ENCODE measurements around the gene HSPA12B. TPM values are rescaled to one million over a fixed set of nuclear protein-coding genes. Genes with fewer than 3 reads are reported as not detected.
A peak's percentile ranks its signal among the peaks of the same experiment; 100 is the strongest.

The HSPA12B gene
- total and polyA plus RNA-seq, 2 of the 13 experiments (the other 11 are each of a cell fraction or from before 2014, with no cell fraction given), result 0.01 TPM; not detected in 1

DNA sequence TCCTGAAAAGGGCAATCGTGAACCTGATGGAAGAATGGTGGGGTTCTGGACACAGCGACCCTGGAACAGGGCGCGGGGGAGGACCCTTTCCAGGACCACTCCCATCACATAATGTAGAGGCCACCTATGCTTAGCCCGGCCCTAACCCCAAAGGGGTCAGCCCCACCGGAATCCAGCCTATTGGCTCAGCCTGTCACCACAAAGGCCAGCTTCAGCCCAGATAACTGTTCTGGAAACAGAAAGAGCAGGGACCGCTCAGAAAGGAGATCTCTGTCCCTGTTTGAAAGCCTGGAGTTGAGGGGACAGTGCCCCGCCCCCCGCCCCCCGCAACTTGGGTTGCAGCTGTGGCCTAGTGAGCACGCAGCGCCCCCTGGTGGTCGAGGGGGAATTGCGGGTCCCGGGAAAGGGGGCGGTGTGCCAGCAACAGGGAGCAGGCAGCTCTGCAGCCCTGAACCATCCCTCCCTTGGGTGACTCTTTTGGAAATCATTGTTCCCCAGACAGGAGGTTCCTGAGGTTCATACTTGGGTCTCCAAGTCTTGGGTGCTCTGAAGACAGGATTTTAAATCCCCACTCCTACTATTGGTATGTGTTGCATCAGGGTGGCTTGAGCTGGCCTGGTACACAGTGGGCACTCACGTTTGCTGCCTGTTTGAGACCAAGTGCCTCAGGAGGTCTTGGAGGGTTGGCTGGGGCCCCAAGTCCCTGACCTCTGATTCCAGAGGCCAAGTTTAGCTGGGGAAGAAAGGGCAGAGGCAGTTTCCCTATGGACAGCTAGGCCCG is 21.6 kb upstream of the HSPA12B start (continued):
- no peak for TF ChIP-seq TCF7L2 (IDR thresholded peaks at IDR 0.05; ENCODE audit: low read depth, low read length)
- no peak for TF ChIP-seq NFIC (IDR thresholded peaks at IDR 0.05; ENCODE audit: low read length)
- TF ChIP-seq ZNF180 (CRISPR knock-in tag; IDR thresholded peaks at IDR 0.05; ENCODE audit: borderline replicate concordance, low read depth), result no peak
- no peak for TF ChIP-seq HNF4A (CRISPR knock-in tag; IDR thresholded peaks at IDR 0.05)
- no peak for TF ChIP-seq ZNF432 (CRISPR knock-in tag; IDR thresholded peaks at IDR 0.05; ENCODE audit: borderline replicate concordance)
- TF ChIP-seq RFXAP (CRISPR knock-in tag; IDR thresholded peaks at IDR 0.05; ENCODE audit: borderline replicate concordance), result peak; percentile 30; the same call in 1 of the 2 replicates
- TF ChIP-seq SRSF9 (IDR thresholded peaks at IDR 0.05; ENCODE audit: borderline replicate concordance, insufficient read depth, low read depth, low read length, poor library complexity, severe bottlenecking), result no peak
- no peak for TF ChIP-seq ARID2 (CRISPR knock-in tag; IDR thresholded peaks at IDR 0.05; ENCODE audit: borderline replicate concordance)
- TF ChIP-seq FOXA3 (CRISPR knock-in tag; IDR thresholded peaks at IDR 0.05), result no peak
- TF ChIP-seq ZNF205 (CRISPR knock-in tag; IDR thresholded peaks at IDR 0.05), result 0 out of 2 replicates have a peak, but pooled peaks have one; percentile 44
- no peak for TF ChIP-seq LRRFIP1 (CRISPR knock-in tag; conservative IDR thresholded peaks at IDR 0.05)
- TF ChIP-seq, protein P1, sequence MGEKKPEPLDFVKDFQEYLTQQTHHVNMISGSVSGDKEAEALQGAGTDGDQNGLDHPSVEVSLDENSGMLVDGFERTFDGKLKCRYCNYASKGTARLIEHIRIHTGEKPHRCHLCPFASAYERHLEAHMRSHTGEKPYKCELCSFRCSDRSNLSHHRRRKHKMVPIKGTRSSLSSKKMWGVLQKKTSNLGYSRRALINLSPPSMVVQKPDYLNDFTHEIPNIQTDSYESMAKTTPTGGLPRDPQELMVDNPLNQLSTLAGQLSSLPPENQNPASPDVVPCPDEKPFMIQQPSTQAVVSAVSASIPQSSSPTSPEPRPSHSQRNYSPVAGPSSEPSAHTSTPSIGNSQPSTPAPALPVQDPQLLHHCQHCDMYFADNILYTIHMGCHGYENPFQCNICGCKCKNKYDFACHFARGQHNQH (CRISPR knock-in tag; IDR thresholded peaks at IDR 0.05), result 0 out of 2 replicates have a peak, but pooled peaks have one; percentile 35
- TF ChIP-seq PHF8 (CRISPR knock-in tag; IDR thresholded peaks at IDR 0.05), result peak; percentile 27; the same call in 1 of the 2 replicates
- no peak for TF ChIP-seq ESRRA (CRISPR knock-in tag; IDR thresholded peaks at IDR 0.05; ENCODE audit: low read depth)
- TF ChIP-seq HOXA5 (CRISPR knock-in tag; IDR thresholded peaks at IDR 0.05), result peak; percentile 59; the same call in 1 of the 2 replicates
- no peak for TF ChIP-seq ZNF562 (CRISPR knock-in tag; IDR thresholded peaks at IDR 0.05; ENCODE audit: borderline replicate concordance)
- TF ChIP-seq SOX6 (IDR thresholded peaks at IDR 0.05), result no peak
- no peak for TF ChIP-seq SOX6 (CRISPR knock-in tag; IDR thresholded peaks at IDR 0.05)
- no peak for TF ChIP-seq ZNF550 (CRISPR knock-in tag; IDR thresholded peaks at IDR 0.05; ENCODE audit: borderline replicate concordance)
- TF ChIP-seq ZNF18 (CRISPR knock-in tag; IDR thresholded peaks at IDR 0.05; ENCODE audit: insufficient replicate concordance), result no peak
- peak; percentile 53; the same call in 1 of the 2 replicates for TF ChIP-seq NFKB2 (CRISPR knock-in tag; IDR thresholded peaks at IDR 0.05; ENCODE audit: borderline replicate concordance)
- no peak for TF ChIP-seq HIVEP1 (CRISPR knock-in tag; IDR thresholded peaks at IDR 0.05)
- TF ChIP-seq, protein P2, sequence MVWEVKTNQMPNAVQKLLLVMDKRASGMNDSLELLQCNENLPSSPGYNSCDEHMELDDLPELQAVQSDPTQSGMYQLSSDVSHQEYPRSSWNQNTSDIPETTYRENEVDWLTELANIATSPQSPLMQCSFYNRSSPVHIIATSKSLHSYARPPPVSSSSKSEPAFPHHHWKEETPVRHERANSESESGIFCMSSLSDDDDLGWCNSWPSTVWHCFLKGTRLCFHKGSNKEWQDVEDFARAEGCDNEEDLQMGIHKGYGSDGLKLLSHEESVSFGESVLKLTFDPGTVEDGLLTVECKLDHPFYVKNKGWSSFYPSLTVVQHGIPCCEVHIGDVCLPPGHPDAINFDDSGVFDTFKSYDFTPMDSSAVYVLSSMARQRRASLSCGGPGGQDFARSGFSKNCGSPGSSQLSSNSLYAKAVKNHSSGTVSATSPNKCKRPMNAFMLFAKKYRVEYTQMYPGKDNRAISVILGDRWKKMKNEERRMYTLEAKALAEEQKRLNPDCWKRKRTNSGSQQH (CRISPR knock-in tag; IDR thresholded peaks at IDR 0.05; ENCODE audit: low read depth), result 0 out of 2 replicates have a peak, but pooled peaks have one; percentile 36
- TF ChIP-seq SALL1 (CRISPR knock-in tag; IDR thresholded peaks at IDR 0.05), result peak; percentile 57; the same call in 1 of the 2 replicates

Data from HepG2 (cell line).